GM21381 (cell line): ENCODE results near the gene MCUB.

ENCODE experiments used
- ATAC-seq: cut with Tn5 transposase; IDR thresholded peaks from one replicate; pipeline ENCODE4 v1.9.1; 2021; ENCODE audit warnings: mild to moderate bottlenecking, moderate library complexity; ENCODE audit not compliant: unreplicated experiment

MCUB gene

GRCh38 chr4:109624536-109624935, 64.5 kb downstream of the MCUB start:
- no peak for ATAC-seq

GRCh38 chr4:109627361-109627760, 67.3 kb downstream of the MCUB start:
- no peak for ATAC-seq

GRCh38 chr4:109629775-109630174, 69.7 kb downstream of the MCUB start:
- no peak for ATAC-seq

GRCh38 chr4:109631532-109632108, 71.6 kb downstream of the MCUB start:
- no peak for ATAC-seq

GRCh38 chr4:109640644-109641043, 80.6 kb downstream of the MCUB start:
- ATAC-seq, result peak; percentile 49

- no peak for ATAC-seq
Measured at GRCh38 chr4:109645874-109646710, 86.0 kb downstream of the MCUB start.

- ATAC-seq, result peak; percentile 59
Measured at GRCh38 chr4:109648266-109648996, 88.4 kb downstream of the MCUB start.

GRCh38 chr4:109648997-109649575, 89.0 kb downstream of the MCUB start:
- ATAC-seq, result no peak

GRCh38 chr4:109649872-109650271, 89.8 kb downstream of the MCUB start:
- peak; percentile 75 for ATAC-seq

GRCh38 chr4:109655396-109655795, 95.3 kb downstream of the MCUB start:
- ATAC-seq, result no peak

GRCh38 chr4:109657854-109658418, 97.9 kb downstream of the MCUB start:
- no peak for ATAC-seq

GRCh38 chr4:109658871-109659410, 98.9 kb downstream of the MCUB start:
- ATAC-seq, result no peak

- ATAC-seq, result no peak
Measured at GRCh38 chr4:109662116-109662515, 102.1 kb downstream of the MCUB start.

- ATAC-seq, result no peak
Measured at GRCh38 chr4:109662771-109663170, 102.7 kb downstream of the MCUB start.

GRCh38 chr4:109665783-109666485, 105.9 kb downstream of the MCUB start:
- ATAC-seq, result no peak

- ATAC-seq, result no peak
Measured at GRCh38 chr4:109671350-109671749, 111.3 kb downstream of the MCUB start.

GRCh38 chr4:109672169-109672930, 112.3 kb downstream of the MCUB start:
- ATAC-seq, result no peak

GRCh38 chr4:109673303-109673702, 113.3 kb downstream of the MCUB start:
- ATAC-seq, result no peak

GRCh38 chr4:109675181-109675580, 115.1 kb downstream of the MCUB start:
- ATAC-seq, result no peak
